HepG2 (cell line): Measurements from ENCODE around the gene TM4SF5. TPM values are rescaled to one million over a fixed set of nuclear protein-coding genes. Genes with fewer than 3 reads are reported as not detected.

Experiments
- ASH2L ChIP-seq: fragments of 300-600, 200-600 bp; sonication (generic); IDR thresholded peaks from 2 replicates; pipeline ENCODE4 v1.7.0; 2017; ENCODE audit warnings: low read depth, mild to moderate bottlenecking, moderate library complexity, mixed read lengths, low read length; ENCODE audit not compliant: insufficient read length
- BHLHE40 ChIP-seq: IDR thresholded peaks from 2 replicates; pipeline ENCODE4 v1.6.1; 2011; ENCODE audit warnings: low read length, improper control_type of control experiment
- EEA1 ChIP-seq: sonication (generic); formaldehyde crosslinking; IDR thresholded peaks from 2 replicates; pipeline ENCODE4 v1.5.1; 2020; ENCODE audit warnings: mild to moderate bottlenecking, missing genetic modification reagents, borderline replicate concordance
- GMEB2 ChIP-seq: IDR thresholded peaks from 2 replicates; pipeline ENCODE4 v1.6.1; 2016; ENCODE audit warnings: missing biosample characterization, missing genetic modification reagents, low read depth
- IRF9 ChIP-seq: sonication (generic); formaldehyde crosslinking; IDR thresholded peaks from 2 replicates; pipeline ENCODE4 v1.8.0; 2022; ENCODE audit warnings: missing genetic modification reagents, mild to moderate bottlenecking, borderline replicate concordance
- MED1 ChIP-seq: sonication (generic); formaldehyde crosslinking; IDR thresholded peaks from 2 replicates; pipeline ENCODE4 v1.4.0; 2020; ENCODE audit warnings: missing genetic modification reagents
- NCOA1 ChIP-seq: sonication (generic); formaldehyde crosslinking; IDR thresholded peaks from 2 replicates; pipeline ENCODE4 v1.9.0; 2021; ENCODE audit warnings: missing genetic modification reagents
- RFXAP ChIP-seq: sonication (generic); formaldehyde crosslinking; IDR thresholded peaks from 2 replicates; pipeline ENCODE4 v1.4.0; 2020; ENCODE audit warnings: missing genetic modification reagents, borderline replicate concordance
- SRF ChIP-seq: IDR thresholded peaks from 2 replicates; pipeline ENCODE4 v1.6.1; 2011; ENCODE audit warnings: mild to moderate bottlenecking, low read depth, low read length, moderate library complexity
- THRA ChIP-seq: sonication (generic); formaldehyde crosslinking; IDR thresholded peaks from 2 replicates; pipeline ENCODE4 v1.4.0; 2020; ENCODE audit warnings: missing genetic modification reagents, borderline replicate concordance
- ZNF230 ChIP-seq: sonication (generic); formaldehyde crosslinking; IDR thresholded peaks from 2 replicates; pipeline ENCODE4 v1.4.0; 2020; ENCODE audit warnings: mild to moderate bottlenecking, missing genetic modification reagents
- ZNF318 ChIP-seq: sonication (generic); formaldehyde crosslinking; IDR thresholded peaks from 2 replicates; pipeline ENCODE4 v1.4.0; 2020; ENCODE audit warnings: mild to moderate bottlenecking, missing genetic modification reagents
- ZNF781 ChIP-seq: sonication (generic); formaldehyde crosslinking; IDR thresholded peaks from 2 replicates; pipeline ENCODE4 v1.5.1; 2020; ENCODE audit warnings: borderline replicate concordance, mild to moderate bottlenecking, missing genetic modification reagents; ENCODE audit errors: not compliant biosample characterization
- polyA plus RNA-seq, 8 experiments: library from polyadenylated mRNA; depleted of rRNA in 3 of 8; stranded (reverse) in 7 of 8; unstranded in 1 of 8; fragments of >200 nt; fragmentation: Illumina TruSeq in 4 of 8; extraction: Trizol in 4 of 8; gene quantifications; 2 replicates each; pipeline versions ENCODE4 v1.2.1 to v1.2.3, GENCODE V29; 2011 to 2016; ENCODE audit warnings: low read depth in 4 of 8, missing spikeins in 1 of 8, mixed read lengths in 1 of 8; ENCODE audit not compliant: insufficient read depth in 1 of 8
- total RNA-seq, 5 experiments: library from RNA; depleted of rRNA; stranded (reverse); fragments of >200 nt; fragmentation: Illumina TruSeq; extraction: Trizol; gene quantifications; 2 replicates each; pipeline ENCODE4 v1.2.3, GENCODE V29; 2016; ENCODE audit warnings: low read depth in 1 of 5

Gene TM4SF5
- total and polyA plus RNA-seq, 2 of the 13 experiments (the other 11 are each of a cell fraction or from before 2014, with no cell fraction given) = 30.1 to 126 TPM

GRCh38 chr17:4759776-4760236 lies 11.9 kb upstream of the TM4SF5 start (continued):
- TF ChIP-seq IRF9 (CRISPR knock-in tag) = no peak
- no peak for TF ChIP-seq ZNF781 (CRISPR knock-in tag)
- TF ChIP-seq ZNF230 (CRISPR knock-in tag) = peak; percentile 86; the same call in 1 of the 2 replicates
- TF ChIP-seq THRA (CRISPR knock-in tag) = peak; percentile 90; the same call in 1 of the 2 replicates
- TF ChIP-seq ASH2L = peak; percentile 23
- peak; percentile 63; the same call in 1 of the 2 replicates for TF ChIP-seq ZNF318
- no peak for TF ChIP-seq GMEB2
- peak; percentile 93 for TF ChIP-seq BHLHE40
- no peak for TF ChIP-seq NCOA1 (CRISPR knock-in tag)
- no peak for TF ChIP-seq EEA1 (CRISPR knock-in tag)
- TF ChIP-seq RFXAP (CRISPR knock-in tag) = peak; percentile 80; the same call in 1 of the 2 replicates
- peak; percentile 99 for TF ChIP-seq MED1 (CRISPR knock-in tag)
- no peak for TF ChIP-seq SRF
